ENCODE data around the gene ATP2C2.

The ATP2C2 gene

GRCh38 chr16:84442416-84443145 lies 74.2 kb downstream of the ATP2C2 start:
- H3K4me3 ChIP-seq (replicated peaks; ENCODE audit: insufficient read depth, low read length): no peak overlapping the region
- no peak for DNase-seq (ENCODE audit: low read depth in 1 of 2, low spot score in 1 of 2)
- H3K27ac ChIP-seq (replicated peaks): no peak overlapping the region
- TF ChIP-seq, protein P1, sequence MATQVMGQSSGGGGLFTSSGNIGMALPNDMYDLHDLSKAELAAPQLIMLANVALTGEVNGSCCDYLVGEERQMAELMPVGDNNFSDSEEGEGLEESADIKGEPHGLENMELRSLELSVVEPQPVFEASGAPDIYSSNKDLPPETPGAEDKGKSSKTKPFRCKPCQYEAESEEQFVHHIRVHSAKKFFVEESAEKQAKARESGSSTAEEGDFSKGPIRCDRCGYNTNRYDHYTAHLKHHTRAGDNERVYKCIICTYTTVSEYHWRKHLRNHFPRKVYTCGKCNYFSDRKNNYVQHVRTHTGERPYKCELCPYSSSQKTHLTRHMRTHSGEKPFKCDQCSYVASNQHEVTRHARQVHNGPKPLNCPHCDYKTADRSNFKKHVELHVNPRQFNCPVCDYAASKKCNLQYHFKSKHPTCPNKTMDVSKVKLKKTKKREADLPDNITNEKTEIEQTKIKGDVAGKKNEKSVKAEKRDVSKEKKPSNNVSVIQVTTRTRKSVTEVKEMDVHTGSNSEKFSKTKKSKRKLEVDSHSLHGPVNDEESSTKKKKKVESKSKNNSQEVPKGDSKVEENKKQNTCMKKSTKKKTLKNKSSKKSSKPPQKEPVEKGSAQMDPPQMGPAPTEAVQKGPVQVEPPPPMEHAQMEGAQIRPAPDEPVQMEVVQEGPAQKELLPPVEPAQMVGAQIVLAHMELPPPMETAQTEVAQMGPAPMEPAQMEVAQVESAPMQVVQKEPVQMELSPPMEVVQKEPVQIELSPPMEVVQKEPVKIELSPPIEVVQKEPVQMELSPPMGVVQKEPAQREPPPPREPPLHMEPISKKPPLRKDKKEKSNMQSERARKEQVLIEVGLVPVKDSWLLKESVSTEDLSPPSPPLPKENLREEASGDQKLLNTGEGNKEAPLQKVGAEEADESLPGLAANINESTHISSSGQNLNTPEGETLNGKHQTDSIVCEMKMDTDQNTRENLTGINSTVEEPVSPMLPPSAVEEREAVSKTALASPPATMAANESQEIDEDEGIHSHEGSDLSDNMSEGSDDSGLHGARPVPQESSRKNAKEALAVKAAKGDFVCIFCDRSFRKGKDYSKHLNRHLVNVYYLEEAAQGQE (IDR thresholded peaks at IDR 0.05; ENCODE audit: insufficient replicate concordance, low read depth): no peak
- TF ChIP-seq SPI1 (IDR thresholded peaks at IDR 0.05; ENCODE audit: borderline replicate concordance, low read depth) (no peak), POLR2AphosphoS5 (IDR thresholded peaks at IDR 0.05; ENCODE audit: low read depth) (no peak), CTCF (IDR thresholded peaks at IDR 0.05; ENCODE audit: insufficient read depth, low read length) (no peak), GABPA (IDR thresholded peaks at IDR 0.05; ENCODE audit: low read depth) (no peak)
- H3K27me3 ChIP-seq (ENCODE audit: insufficient read depth, poor library complexity, severe bottlenecking): peaks cover 15% of the 10 kb centered on the region

DNA sequence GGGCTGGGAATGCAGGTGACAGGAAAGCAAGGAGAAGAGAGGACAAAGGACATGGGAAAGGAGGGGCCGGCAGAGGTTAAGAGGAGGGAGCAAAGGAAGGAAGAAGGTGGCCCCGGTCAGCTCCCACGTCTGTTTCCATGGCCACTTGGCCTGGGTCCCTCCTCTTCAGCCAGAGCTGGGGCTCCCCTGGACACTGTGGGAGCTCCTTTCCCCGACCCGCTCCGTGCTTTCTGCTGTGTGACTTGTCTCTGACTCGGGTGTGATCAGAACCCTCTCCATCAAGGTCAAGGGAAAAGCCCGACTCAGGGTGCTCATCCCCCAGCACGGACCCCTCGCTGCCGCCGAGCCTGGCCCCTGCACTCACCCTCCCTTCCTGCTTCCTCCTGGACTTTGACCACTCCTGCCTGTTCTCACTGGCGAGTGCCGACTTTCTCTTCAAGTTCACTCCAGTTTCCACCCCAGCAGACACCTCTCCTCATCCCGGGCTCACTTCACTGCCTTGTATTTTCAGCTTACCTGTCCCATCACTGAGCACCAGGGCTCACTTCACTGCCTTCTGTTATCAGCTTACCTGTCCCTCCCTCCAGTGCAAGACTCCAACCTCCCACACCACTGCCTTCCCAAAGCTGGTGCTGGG lies 74.9 kb downstream of the ATP2C2 start:
- DNase-seq (ENCODE audit: low read depth in 1 of 2, low spot score in 1 of 2): no peak
- H3K4me3 ChIP-seq (replicated peaks; ENCODE audit: insufficient read depth, low read length): no peak overlapping the region
- TF ChIP-seq GABPA (IDR thresholded peaks at IDR 0.05; ENCODE audit: low read depth) (no peak), CTCF (IDR thresholded peaks at IDR 0.05; ENCODE audit: insufficient read depth, low read length) (no peak), POLR2AphosphoS5 (IDR thresholded peaks at IDR 0.05; ENCODE audit: low read depth) (no peak), SPI1 (IDR thresholded peaks at IDR 0.05; ENCODE audit: borderline replicate concordance, low read depth) (no peak)
- TF ChIP-seq, protein P1 (IDR thresholded peaks at IDR 0.05; ENCODE audit: insufficient replicate concordance, low read depth): no peak
- peaks cover 15% of the 10 kb centered on the region for H3K27me3 ChIP-seq (ENCODE audit: insufficient read depth, poor library complexity, severe bottlenecking)
- H3K27ac ChIP-seq (replicated peaks): no peak overlapping the region

GRCh38 chr16:84444476-84444875 lies 76.1 kb downstream of the ATP2C2 start:
- TF ChIP-seq GABPA (IDR thresholded peaks at IDR 0.05; ENCODE audit: low read depth) (no peak), CTCF (IDR thresholded peaks at IDR 0.05; ENCODE audit: insufficient read depth, low read length) (no peak), POLR2AphosphoS5 (IDR thresholded peaks at IDR 0.05; ENCODE audit: low read depth) (no peak), SPI1 (IDR thresholded peaks at IDR 0.05; ENCODE audit: borderline replicate concordance, low read depth) (no peak)
- TF ChIP-seq, protein P1 (IDR thresholded peaks at IDR 0.05; ENCODE audit: insufficient replicate concordance, low read depth): no peak
- DNase-seq (ENCODE audit: low read depth in 1 of 2, low spot score in 1 of 2): no peak
- Histone ChIP-seq H3K27ac (replicated peaks) (no peak overlapping the region), H3K27me3 (ENCODE audit: insufficient read depth, poor library complexity, severe bottlenecking) (peaks cover 15% of the 10 kb centered on the region), H3K4me3 (replicated peaks; ENCODE audit: insufficient read depth, low read length) (no peak overlapping the region)

Measured in HL-60 (cell line).